Measurements from ENCODE around the gene NUCKS1. TPM values are rescaled to one million over a fixed set of nuclear protein-coding genes. Genes with fewer than 3 reads are reported as not detected.
A peak's percentile ranks its signal among the peaks of the same experiment; 100 is the strongest.

The NUCKS1 gene
- total RNA-seq, 1 experiment from 2014 or later: 237 TPM

GRCh38 chr1:205791568-205792180, 41.7 kb upstream of the NUCKS1 start:
- H3K4me1 ChIP-seq (ENCODE audit: control insufficient read depth in 1 of 2, insufficient read depth in 2 of 2, low read length in 2 of 2): no peaks in the 10 kb centered on the region
- no peak overlapping the region for H3K4me3 ChIP-seq (replicated peaks in 1 of 2; ENCODE audit: low read depth in 1 of 2, low read length in 2 of 2)
- POLR2A ChIA-PET: interaction anchor here (1.0 kb wide), 1 partner anchor 13 kb away, joined by 3 read pairs; no protein-coding TSS in a partner anchor
- no peak overlapping the region for H3K9ac ChIP-seq (ENCODE audit: low read length)
- H3K27ac ChIP-seq (ENCODE audit: low read depth, low read length): no peak overlapping the region
- peak; percentile 100 for ATAC-seq
- RAD21 ChIA-PET (ENCODE audit: low non-redundant PET in 1 of 2, low total read pairs in 2 of 2, uncharacterized antibody in 2 of 2, unreplicated experiment in 2 of 2): interaction anchor here (0.6 to 2.0 kb wide), 7 partner anchors 116 to 186 kb away, joined by 3 to 24 read pairs (median 7); no protein-coding TSS in a partner anchor
- no peak overlapping the region for H2AFZ ChIP-seq (ENCODE audit: low read depth, low read length, poor library complexity, severe bottlenecking)
- H4K20me1 ChIP-seq (ENCODE audit: insufficient read depth): no peaks in the 10 kb centered on the region
- CTCF ChIA-PET: interaction anchor here (0.7 to 5.7 kb wide), 11 partner anchors 10 to 315 kb away, joined by 3 to 128 read pairs (median 5); no protein-coding TSS in a partner anchor
- H3K9me2 ChIP-seq (ENCODE audit: insufficient read depth): no peaks in the 10 kb centered on the region
- intact Hi-C loops (cut with micrococcal nuclease): loop anchor here (1.0 to 5.0 kb wide), 3 partner anchors 116 to 316 kb away; no protein-coding TSS in a partner anchor
- H3K9me3 ChIP-seq (ENCODE audit: control insufficient read depth in 1 of 2, insufficient read depth in 1 of 2, low read depth in 1 of 2, low read length in 2 of 2): no peaks in the 10 kb centered on the region
- no peak overlapping the region for H3K4me2 ChIP-seq (ENCODE audit: low read length)
- H3K79me2 ChIP-seq (ENCODE audit: insufficient read depth, low read length): no peaks in the 10 kb centered on the region
- DNase-seq (ENCODE audit: low read depth, low spot score): no peak
- H3K36me3 ChIP-seq (ENCODE audit: control insufficient read depth in 1 of 2, insufficient read depth in 2 of 2, low read length in 2 of 2): peaks cover 7 to 22% of the 10 kb centered on the region in 2 experiments; a peak in 3 of 4 replicates
- no peaks in the 10 kb centered on the region for H3K27me3 ChIP-seq (ENCODE audit: insufficient read depth, low read length)
- peak; percentile 78 to 83 (median 78) for TF ChIP-seq CTCF (IDR thresholded peaks at IDR 0.05 in 2 of 3, conservative IDR thresholded peaks at IDR 0.05 in 1 of 3; ENCODE audit: borderline replicate concordance in 1 of 3, insufficient read depth in 1 of 3, low read depth in 2 of 3, low read length in 2 of 3)
- TF ChIP-seq SIN3A (IDR thresholded peaks at IDR 0.05; ENCODE audit: low read depth): no peak
- TF ChIP-seq RAD21 (IDR thresholded peaks at IDR 0.05; ENCODE audit: low read depth): peak; percentile 91
- no peak for TF ChIP-seq ATF3 (IDR thresholded peaks at IDR 0.05)
- TF ChIP-seq ZNF274 (IDR thresholded peaks at IDR 0.05; ENCODE audit: low read depth, low read length): no peak
- TF ChIP-seq ZFX (IDR thresholded peaks at IDR 0.05): no peak
- BruUV-seq (replicated peaks): no TSS peak
